Stimulated activated CD4-positive, alpha-beta T cell treated with anti-CD3 and anti-CD28 coated beads, Interleukin-2, amount 100 ng/mL, for 48 hours (primary cell): ENCODE measurements around the gene ASAP2.

Experiments
- DNase-seq, 2 donors: peaks; one replicate each; pipeline ENCODE4 v3.0.0-alpha.2; 2020

Gene ASAP2

GRCh38 chr2:9330612-9331270 is 124.1 kb downstream of the ASAP2 start:
- no peak for DNase-seq

GRCh38 chr2:9331704-9332103 is 125.1 kb downstream of the ASAP2 start:
- no peak for DNase-seq

GRCh38 chr2:9332136-9332852 is 125.7 kb downstream of the ASAP2 start:
- no peak for DNase-seq

DNA sequence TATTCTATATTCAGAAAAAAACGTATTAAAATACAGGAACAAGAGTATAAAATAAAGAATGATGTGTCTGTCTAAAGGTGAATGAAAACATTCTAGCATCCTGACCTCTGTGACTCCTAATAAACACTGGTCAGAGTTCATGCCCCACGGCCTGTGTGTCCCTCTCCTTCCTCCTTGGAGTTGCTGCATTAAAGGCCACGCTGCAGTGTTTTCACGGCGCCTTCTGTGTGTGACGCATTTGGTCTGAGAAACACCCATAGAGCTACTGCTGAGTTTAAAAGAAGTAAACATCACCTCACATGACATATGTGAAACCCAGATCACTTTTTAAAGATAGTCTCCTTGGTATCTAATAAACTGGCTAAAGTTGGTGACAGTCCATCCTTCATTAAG is 126.2 kb downstream of the ASAP2 start:
- no peak for DNase-seq

DNA sequence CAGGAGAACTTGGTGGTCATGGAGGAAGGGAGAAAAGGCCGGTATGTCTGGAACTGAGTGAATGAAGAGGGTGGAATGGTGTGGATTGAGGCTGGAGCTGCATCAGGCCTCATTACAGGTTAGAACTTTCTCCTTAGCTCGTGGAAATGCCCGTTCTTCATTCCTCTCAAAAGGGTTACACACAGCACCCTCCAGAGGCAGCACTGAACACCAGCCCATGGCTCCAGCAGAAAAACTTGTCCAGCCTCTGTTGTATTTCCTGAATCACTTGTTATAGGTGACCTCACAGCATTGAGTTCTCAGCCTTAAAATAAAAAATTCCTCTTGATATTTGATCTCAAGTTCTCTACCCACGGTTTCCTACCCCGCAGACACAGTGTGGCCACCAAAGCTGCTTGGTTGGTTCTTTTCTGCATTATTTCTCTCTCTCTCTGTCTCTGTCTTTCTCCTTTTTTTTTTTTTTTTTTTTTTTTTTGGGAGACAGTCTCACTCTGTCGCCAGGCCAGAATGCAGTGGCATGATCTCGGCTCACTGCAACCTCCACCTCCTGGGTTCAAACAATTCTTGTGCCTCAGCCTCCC is 127.1 kb downstream of the ASAP2 start:
- no peak for DNase-seq

DNA sequence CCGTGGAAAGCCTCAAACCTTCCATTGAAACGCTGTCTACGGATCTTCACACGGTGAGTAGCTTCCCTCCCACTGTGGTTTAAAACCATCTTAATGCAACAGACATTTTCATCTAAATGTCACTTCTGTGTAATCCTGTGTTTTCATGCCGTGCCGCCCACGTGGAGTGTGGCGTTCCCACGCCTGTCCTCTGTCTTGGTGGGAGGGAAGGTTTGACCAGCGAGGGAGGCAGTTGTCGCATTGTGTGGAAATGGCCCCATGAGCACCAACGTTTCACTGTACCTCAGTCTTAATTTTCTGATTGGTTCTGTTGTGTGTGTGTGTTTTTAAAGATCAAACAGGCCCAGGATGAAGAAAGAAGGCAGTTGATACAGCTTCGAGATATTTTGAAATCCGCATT is 128.1 kb downstream of the ASAP2 start:
- DNase-seq = no peak

GRCh38 chr2:9335322-9335832 is 128.8 kb downstream of the ASAP2 start:
- DNase-seq = no peak

DNA sequence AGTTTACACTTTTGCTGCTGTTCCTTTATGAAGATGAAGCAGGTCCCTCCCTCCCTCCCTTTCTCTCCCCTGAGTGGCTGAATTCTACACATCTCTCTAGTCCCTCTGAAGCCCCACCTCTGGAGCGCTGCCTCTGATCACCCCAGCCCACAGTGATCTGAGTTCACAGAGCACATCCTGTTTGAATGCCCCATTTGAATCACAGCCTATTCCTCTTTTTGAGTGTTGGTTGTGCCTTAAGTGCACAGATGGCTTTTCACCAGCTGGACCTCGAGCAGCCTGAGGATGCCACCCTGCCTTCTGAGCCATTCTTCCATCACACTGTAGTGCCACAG is 129.6 kb downstream of the ASAP2 start:
- DNase-seq = peak in 1 of 2 donors; percentile 6

GRCh38 chr2:9336576-9337314 is 130.1 kb downstream of the ASAP2 start:
- DNase-seq = no peak

GRCh38 chr2:9337901-9338300 is 131.3 kb downstream of the ASAP2 start:
- DNase-seq = no peak

- DNase-seq = no peak
Observed at GRCh38 chr2:9341337-9341887, 134.8 kb downstream of the ASAP2 start.

- no peak for DNase-seq
Observed at GRCh38 chr2:9342659-9343058, 136.0 kb downstream of the ASAP2 start.

- no peak for DNase-seq
Observed at GRCh38 chr2:9343524-9343923, 136.9 kb downstream of the ASAP2 start.

DNA sequence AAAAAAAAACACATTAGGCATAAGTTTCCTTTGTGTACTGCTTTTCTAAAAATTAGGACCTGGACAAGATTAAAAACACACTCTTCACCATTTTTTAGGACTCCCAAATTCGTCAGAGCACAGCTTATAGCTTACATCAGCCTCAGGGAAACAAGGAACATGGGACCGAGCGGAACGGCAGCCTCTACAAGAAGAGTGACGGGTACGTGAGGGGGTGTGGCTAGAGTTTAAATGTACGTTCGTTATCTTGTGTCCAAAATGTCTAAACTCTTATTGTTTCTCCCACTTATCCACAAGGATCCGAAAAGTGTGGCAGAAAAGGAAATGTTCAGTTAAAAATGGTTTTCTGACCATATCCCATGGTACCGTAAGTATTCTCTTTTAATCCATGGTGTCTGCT is 137.8 kb downstream of the ASAP2 start:
- no peak for DNase-seq

GRCh38 chr2:9345343-9345742 is 138.7 kb downstream of the ASAP2 start:
- no peak for DNase-seq

- DNase-seq = no peak
Observed at GRCh38 chr2:9345997-9346396, 139.4 kb downstream of the ASAP2 start.

- DNase-seq = no peak
Observed at GRCh38 chr2:9346885-9347284, 140.3 kb downstream of the ASAP2 start.

DNA sequence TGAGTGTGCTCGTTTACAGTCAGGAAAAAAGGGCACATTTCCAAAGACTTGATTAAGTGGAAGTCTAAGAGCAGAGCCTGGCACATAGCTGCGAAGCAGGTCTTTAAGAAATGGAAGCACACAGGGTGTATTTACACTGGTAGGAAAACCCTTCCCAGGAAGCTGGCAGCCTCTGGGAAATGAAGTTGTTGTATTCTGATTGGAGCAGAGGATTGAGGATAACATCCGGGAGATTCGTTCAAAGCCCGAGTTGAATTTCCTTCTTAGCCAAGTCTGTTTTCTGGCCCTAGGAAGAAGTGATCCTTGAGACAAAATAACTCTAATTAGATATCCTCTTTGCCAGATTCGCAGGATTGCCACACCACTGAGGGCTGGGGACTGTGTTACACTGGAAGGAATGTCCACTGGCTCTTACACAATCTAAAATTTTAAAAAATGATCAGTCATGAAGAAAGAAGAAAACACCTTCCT is 140.8 kb downstream of the ASAP2 start:
- DNase-seq = no peak

- no peak for DNase-seq
Observed at GRCh38 chr2:9354318-9354717, 147.7 kb downstream of the ASAP2 start.

DNA sequence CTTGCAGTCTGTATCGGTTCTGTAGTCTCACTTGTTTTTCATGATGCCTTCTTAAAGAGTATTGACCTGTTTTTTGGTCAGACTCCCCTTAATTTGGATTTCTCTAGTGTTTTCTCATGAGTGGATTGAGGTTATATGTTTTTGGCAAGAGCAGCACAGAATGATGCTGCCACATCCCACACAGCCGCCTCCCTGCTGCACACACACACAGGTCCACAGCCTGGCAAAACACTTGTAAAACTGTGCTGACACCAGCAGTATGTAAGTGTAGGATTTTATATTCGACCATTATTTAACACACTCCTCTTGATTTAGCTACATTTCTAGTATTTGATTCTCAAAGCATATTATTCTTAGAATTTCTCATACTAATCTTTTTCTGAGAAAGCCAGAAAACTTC is 148.7 kb downstream of the ASAP2 start:
- no peak for DNase-seq

GRCh38 chr2:9355716-9356115 is 149.1 kb downstream of the ASAP2 start:
- no peak for DNase-seq

DNA sequence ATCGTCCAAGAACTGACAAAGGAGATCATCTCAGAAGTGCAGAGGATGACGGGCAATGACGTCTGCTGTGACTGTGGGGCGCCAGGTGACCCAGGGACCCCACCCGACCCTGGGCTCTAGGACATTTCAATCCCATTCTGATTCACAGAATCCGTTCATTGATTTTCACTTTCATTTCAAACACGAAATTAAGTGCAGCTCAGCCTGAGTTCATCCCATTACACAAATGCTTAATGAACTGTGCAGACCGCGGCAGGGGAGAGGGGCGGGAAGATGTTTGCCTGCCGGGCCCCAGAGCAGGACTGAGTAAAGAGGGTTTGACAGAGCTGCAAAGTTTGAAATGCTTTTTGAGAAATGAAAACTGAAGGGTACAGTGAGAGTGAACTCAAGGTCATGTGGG is 149.6 kb downstream of the ASAP2 start:
- DNase-seq = no peak

- no peak for DNase-seq
Observed at GRCh38 chr2:9358846-9359245, 152.2 kb downstream of the ASAP2 start.
